Hippocampal formation (tissue), 2 donors: Measurements from ENCODE around the gene YPEL5.
A peak's percentile ranks its signal among the peaks of the same experiment; 100 is the strongest.
"Not testable (repeated sequence)": the region's sequence is repeated elsewhere in the genome, so short reads cannot be mapped to it uniquely, and the experiment has no call there.

Experiments
- DNase-seq, 2 donors: peaks; one replicate each; lab custom pipeline; 2025; lab: John Stamatoyannopoulos, UW

The YPEL5 gene

GRCh38 chr2:30146337-30147195 is at the start of gene YPEL5:
YPEL5 (plus strand) TSS chr2:30147007; CDS start chr2:30156652, 9,645 bp downstream.
- DNase-seq, result peak; percentile 99 to 100

GRCh38 chr2:30098266-30099005 is 48.4 kb upstream of the YPEL5 start:
- DNase-seq, result no peak

- not testable (repeated sequence) for DNase-seq
Measured at GRCh38 chr2:30099366-30099765, 47.4 kb upstream of the YPEL5 start.

- not testable (repeated sequence) for DNase-seq
Measured at GRCh38 chr2:30100691-30101090, 46.1 kb upstream of the YPEL5 start.

- DNase-seq, result no peak
Measured at GRCh38 chr2:30104307-30104706, 42.5 kb upstream of the YPEL5 start.

- DNase-seq, result no peak
Measured at GRCh38 chr2:30105556-30105955, 41.3 kb upstream of the YPEL5 start.

- no peak for DNase-seq
Measured at GRCh38 chr2:30106543-30106942, 40.3 kb upstream of the YPEL5 start.

GRCh38 chr2:30108192-30108591 is 38.6 kb upstream of the YPEL5 start:
- no peak for DNase-seq

- no peak for DNase-seq
Measured at GRCh38 chr2:30108851-30109250, 38.0 kb upstream of the YPEL5 start.

- DNase-seq, result no peak
Measured at GRCh38 chr2:30109856-30110255, 37.0 kb upstream of the YPEL5 start.

- no peak for DNase-seq
Measured at GRCh38 chr2:30110773-30111172, 36.0 kb upstream of the YPEL5 start.

GRCh38 chr2:30111186-30111585 is 35.6 kb upstream of the YPEL5 start:
- DNase-seq, result not testable (repeated sequence)

- no peak for DNase-seq
Measured at GRCh38 chr2:30112561-30112960, 34.2 kb upstream of the YPEL5 start.

- no peak for DNase-seq
Measured at GRCh38 chr2:30113617-30114293, 33.1 kb upstream of the YPEL5 start.

- peak; percentile 68 to 71 for DNase-seq
Measured at GRCh38 chr2:30115141-30115980, 31.4 kb upstream of the YPEL5 start.

GRCh38 chr2:30115981-30116285 is 30.9 kb upstream of the YPEL5 start:
- DNase-seq, result no peak

GRCh38 chr2:30122362-30122761 is 24.4 kb upstream of the YPEL5 start:
- no peak for DNase-seq

- DNase-seq, result no peak
Measured at GRCh38 chr2:30127016-30127893, 19.6 kb upstream of the YPEL5 start.

- no peak for DNase-seq
Measured at GRCh38 chr2:30134582-30134981, 12.2 kb upstream of the YPEL5 start.

- DNase-seq, result no peak
Measured at GRCh38 chr2:30135541-30135940, 11.3 kb upstream of the YPEL5 start.
